HG03520 (cell line): ENCODE measurements around the gene MYCBPAP.
"Not testable (repeated sequence)": the region's sequence is repeated elsewhere in the genome, so short reads cannot be mapped to it uniquely, and the experiment has no call there.

ENCODE experiments used
- ATAC-seq: cut with Tn5 transposase; IDR thresholded peaks from one replicate; pipeline ENCODE4 v1.9.1; 2021; ENCODE audit warnings: mild to moderate bottlenecking, moderate library complexity; ENCODE audit not compliant: unreplicated experiment

Gene MYCBPAP

DNA sequence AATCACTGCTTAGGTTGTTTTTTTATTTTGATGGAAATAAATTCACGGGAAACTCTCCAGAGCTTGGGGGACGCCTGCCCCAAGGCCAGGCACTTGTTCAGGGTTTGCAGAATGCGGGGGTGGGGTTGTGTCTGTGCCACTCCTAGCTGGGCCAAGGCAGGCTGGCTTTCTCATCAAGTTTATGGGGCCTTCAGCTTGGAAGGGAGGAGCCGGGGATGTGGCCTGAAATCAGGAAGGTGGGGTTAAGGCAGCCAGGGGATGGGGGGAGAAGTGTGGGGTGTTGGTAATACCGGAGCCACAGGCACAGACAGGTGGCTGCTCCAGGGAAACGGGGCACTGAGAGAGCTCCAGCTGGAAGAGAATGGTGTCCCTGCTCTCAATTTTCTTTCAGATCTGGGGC, 37.8 kb upstream of the MYCBPAP start:
- ATAC-seq: no peak

GRCh38 chr17:50471009-50471905, 37.0 kb upstream of the MYCBPAP start:
- no peak for ATAC-seq

GRCh38 chr17:50472286-50472685, 36.0 kb upstream of the MYCBPAP start:
- ATAC-seq: no peak

GRCh38 chr17:50472761-50473161, 35.5 kb upstream of the MYCBPAP start:
- ATAC-seq: not testable (repeated sequence)

- no peak for ATAC-seq
Measured at GRCh38 chr17:50473901-50474300, 34.3 kb upstream of the MYCBPAP start.

GRCh38 chr17:50474523-50474922, 33.7 kb upstream of the MYCBPAP start:
- ATAC-seq: no peak

DNA sequence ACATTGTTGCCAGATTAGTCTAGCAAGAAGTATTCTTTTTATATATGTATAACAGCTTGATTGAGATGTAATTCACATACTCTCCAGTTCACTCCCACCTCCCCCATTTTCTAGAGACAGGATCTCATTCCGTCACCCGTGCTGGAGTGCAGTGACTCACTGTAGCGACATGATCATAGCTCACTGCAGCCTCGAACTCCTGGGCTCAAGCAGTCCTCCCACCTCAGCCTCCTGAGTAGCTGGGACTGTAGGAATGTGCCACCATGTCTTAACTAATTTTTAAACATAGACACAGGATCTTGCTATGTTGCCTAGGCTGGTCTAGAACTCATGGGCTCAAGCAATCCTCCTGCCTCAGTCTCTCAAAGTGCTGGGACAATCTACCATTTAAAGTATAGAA, 32.9 kb upstream of the MYCBPAP start:
- no peak for ATAC-seq

DNA sequence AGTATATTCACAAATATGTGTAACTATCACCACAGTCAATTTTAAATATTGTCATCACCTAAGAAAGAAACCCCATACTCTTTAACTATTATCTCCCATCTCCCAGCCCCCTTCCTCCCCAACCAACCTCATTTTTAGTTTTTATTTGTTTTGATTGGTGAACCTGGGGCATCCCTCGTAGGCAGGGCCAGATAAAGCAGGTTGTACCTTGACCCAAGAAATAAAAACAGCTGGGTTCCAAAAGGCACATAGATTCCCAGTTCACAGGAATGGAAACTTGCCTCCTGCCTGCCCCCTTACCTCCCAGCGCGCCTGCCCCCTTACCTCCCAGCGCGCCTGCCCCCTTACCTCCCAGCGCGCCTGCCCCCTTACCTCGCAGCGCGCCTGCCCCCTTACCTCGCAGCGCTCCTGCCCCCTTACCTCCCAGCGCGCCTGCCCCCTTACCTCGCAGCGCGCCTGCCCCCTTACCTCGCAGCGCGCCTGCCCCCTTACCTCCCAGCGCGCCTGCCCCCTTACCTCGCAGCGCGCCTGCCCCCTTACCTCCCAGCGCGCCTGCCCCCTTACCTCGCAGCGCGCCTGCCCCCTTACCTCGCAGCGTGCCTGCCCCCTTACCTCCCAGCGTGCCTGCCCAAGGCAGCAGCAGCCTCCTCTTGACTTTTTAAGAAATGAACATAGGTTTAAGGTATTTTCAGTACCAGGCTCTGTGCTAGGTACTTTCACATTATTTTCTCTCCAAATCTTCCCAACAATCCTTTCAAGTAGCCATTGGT, 32.3 kb upstream of the MYCBPAP start:
- not testable (repeated sequence) for ATAC-seq

GRCh38 chr17:50476545-50477315, 31.5 kb upstream of the MYCBPAP start:
- no peak for ATAC-seq

- no peak for ATAC-seq
Measured at GRCh38 chr17:50477976-50478375, 30.3 kb upstream of the MYCBPAP start.

GRCh38 chr17:50478391-50479381, 29.6 kb upstream of the MYCBPAP start, which contains the start of gene RSAD1:
Gene RSAD1 (plus strand): TSS chr17:50478860. CDS start chr17:50478885, 25 bp downstream.
- ATAC-seq: peak; percentile 89

GRCh38 chr17:50479522-50480141, 28.6 kb upstream of the MYCBPAP start:
- ATAC-seq: no peak

- no peak for ATAC-seq
Measured at GRCh38 chr17:50480142-50480764, 28.0 kb upstream of the MYCBPAP start.

DNA sequence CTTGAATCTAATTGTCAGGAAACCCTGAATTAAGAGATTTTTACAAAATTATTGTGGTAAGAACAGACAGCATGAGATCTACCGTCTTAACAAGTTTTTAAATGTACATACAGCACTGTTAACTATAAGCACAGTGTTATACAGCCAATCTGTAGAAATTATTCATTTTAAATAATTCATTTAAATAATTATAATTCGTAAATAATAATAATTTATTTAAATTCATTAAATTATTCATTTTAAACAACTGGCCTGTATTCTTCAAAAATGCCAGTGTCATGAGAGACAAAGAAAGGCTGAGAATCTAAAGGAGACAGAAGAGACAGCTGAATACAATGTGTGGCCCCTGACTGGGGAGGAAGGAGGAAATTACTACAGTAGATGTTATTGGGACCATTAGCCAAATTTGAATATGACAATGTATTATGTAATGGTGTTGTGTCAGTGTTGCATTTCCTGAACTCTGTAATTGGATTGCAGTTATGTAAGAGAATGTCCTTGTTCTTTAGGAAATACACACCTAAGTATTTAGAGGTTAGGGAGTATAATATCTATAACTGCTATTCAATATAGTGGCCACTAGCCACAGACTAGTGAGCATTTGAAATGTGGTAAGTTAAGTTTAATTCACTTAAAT, 27.3 kb upstream of the MYCBPAP start:
- ATAC-seq: no peak

- no peak for ATAC-seq
Measured at GRCh38 chr17:50481648-50482047, 26.6 kb upstream of the MYCBPAP start.

- no peak for ATAC-seq
Measured at GRCh38 chr17:50482110-50482509, 26.1 kb upstream of the MYCBPAP start.

- no peak for ATAC-seq
Measured at GRCh38 chr17:50482516-50482915, 25.7 kb upstream of the MYCBPAP start.

DNA sequence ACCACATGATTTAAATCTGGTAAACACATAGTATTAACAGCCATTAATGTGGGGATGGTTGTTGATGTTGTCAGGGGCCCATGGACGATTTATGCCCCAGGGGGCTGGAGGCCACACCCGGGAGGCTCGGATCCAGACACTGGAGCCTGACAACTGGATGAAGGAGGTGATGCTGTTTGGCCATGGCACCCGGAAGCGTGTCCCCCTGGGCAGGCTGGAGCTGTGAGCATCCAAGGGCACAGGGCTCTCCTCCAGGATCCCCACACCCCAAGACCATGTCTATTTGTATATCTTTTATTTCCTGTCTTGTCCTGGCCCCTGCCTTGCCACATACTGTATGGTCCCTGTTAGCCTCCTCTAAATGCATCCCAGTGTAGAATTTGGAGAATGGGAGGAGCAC, 25.0 kb upstream of the MYCBPAP start:
- ATAC-seq: no peak
